Gastroesophageal sphincter (tissue), 3 donors: ENCODE results near the gene CRYBA4.

Source experiments
- CTCF ChIP-seq, 4 experiments: fragments of 200-600 bp in 2 of 4; fragments of 450-650 bp in 2 of 4; sonication (generic) in 1 of 4; IDR thresholded peaks; one replicate each; pipeline ENCODE4 v1.5.1; 2017 to 2019; ENCODE audit warnings: antibody characterized with exemption in 4 of 4, mild to moderate bottlenecking in 2 of 4, moderate library complexity in 2 of 4
- EP300 ChIP-seq: sonication (generic); formaldehyde crosslinking; IDR thresholded peaks from one replicate; pipeline ENCODE4 v1.6.1; 2017; ENCODE audit warnings: antibody characterized with exemption, mild to moderate bottlenecking
- POLR2A ChIP-seq, 2 donors: fragments of 450-650 bp; IDR thresholded peaks; one replicate each; pipeline ENCODE4 v1.6.1; 2017; ENCODE audit warnings: antibody characterized with exemption in 2 of 2, mild to moderate bottlenecking in 2 of 2, moderate library complexity in 1 of 2

GRCh38 chr22:26672060-26672471 is 50.3 kb downstream of the CRYBA4 start:
- TF ChIP-seq POLR2A (IDR thresholded peaks at IDR 0.05) (no peak), CTCF (IDR thresholded peaks at IDR 0.05) (no peak), EP300 (no peak)
